ENCODE measurements around the gene ITGB5.

The ITGB5 gene

DNA sequence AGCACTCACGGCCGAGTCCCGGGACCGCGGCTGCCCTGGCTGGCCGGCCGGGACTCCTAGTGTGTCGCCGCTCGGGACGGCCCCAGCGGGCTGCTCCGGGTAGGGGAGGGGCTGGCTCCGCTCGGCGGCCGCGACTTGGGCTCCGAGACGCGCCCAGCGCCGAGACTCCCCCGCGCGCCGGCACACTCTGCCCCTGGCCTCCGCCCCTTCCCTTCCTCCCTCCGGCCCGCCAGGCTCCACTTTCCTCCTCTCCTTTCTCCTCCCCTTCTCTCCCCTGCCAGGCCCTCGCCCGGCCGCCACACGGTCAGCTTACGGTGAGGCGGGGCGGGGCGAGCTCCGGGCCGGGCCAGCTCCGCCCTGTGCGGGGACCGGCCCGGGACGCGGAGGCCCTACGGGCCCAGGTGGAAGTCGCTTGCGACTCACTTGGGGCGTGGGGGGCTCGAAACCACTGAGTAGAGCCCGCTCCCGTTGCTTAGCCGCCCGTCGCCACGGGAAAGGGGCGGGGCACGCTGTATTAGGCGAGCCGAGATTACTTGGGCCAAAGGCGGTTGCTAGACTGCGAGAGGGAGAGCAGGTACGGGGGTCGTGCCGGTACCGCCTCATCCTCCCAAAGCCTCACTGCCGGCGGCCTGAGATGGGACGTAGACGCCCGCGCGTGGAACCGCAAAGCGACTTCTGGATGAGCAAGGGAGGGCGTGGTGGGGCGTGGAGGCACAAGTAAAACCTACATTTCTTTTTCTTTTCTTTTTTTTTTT lies at the start of gene ITGB5:
ITGB5 (minus strand) TSS at position 189 of the 755 bp plus-strand sequence. CDS start 365 bp downstream, outside the sequence.
- Mint-ChIP-seq H3K4me3 (peak within 1 kb of the TSS; percentile 59), H3K27me3 (ENCODE audit: low read depth) (peaks cover 61% of the 10 kb centered on the region), H3K9me3 (no peaks in the 10 kb centered on the region), H3K27ac (no peak within 1 kb of the TSS), H3K4me1 (ENCODE audit: low read depth) (no peaks in the 10 kb centered on the region), H3K36me3 (ENCODE audit: low read depth) (no peaks in the 10 kb centered on the region)
- DNase-seq (ENCODE audit: low spot score) = peak; percentile 17

DNA sequence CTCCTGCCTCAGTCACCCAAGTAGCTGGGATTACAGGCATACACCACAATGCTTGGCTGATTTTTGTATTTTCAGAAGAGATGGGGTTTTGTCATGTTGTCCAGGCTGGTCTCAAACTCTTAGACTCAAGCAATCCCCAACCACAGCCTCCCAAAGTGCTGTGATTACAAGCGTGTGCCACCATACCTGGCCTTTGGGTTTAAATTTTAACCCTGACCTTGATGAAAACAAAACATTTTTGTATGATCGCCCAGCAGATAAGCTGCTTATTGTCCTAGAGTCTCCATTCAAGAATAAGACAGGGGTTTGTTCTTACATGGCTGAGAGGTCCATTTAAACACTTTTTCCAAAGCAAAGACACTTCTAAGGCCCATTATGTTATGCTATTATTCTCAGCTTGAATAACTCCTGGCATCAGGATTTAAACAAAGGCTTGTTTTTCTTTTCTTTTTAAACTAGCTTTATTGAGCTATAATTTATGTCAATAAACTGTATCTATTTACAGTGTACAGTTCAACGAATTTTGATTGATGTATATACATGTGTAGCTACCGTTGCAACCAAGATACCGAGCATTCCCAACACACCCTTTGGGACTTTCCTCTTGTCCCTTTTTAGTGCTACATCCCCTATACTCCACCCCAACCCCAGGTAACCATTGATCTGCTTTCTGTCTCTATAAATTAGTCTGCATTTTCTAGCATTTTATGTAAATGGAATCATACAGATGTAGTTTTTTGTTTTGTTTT lies 48.8 kb upstream of the ITGB5 start:
- Mint-ChIP-seq H3K27me3 (ENCODE audit: low read depth) (peaks cover 31% of the 10 kb centered on the region), H3K4me3 (no peak overlapping the region), H3K36me3 (ENCODE audit: low read depth) (no peaks in the 10 kb centered on the region), H3K27ac (no peak overlapping the region), H3K4me1 (ENCODE audit: low read depth) (no peaks in the 10 kb centered on the region), H3K9me3 (no peaks in the 10 kb centered on the region)
- no peak for DNase-seq (ENCODE audit: low spot score)

GRCh38 chr3:124935264-124935663 lies 48.1 kb upstream of the ITGB5 start:
- no peaks in the 10 kb centered on the region for H3K4me1 Mint-ChIP-seq (ENCODE audit: low read depth)
- no peak for DNase-seq (ENCODE audit: low spot score)
- H3K9me3 Mint-ChIP-seq = no peaks in the 10 kb centered on the region
- no peaks in the 10 kb centered on the region for H3K36me3 Mint-ChIP-seq (ENCODE audit: low read depth)
- no peak overlapping the region for H3K4me3 Mint-ChIP-seq
- H3K27ac Mint-ChIP-seq = no peak overlapping the region
- H3K27me3 Mint-ChIP-seq (ENCODE audit: low read depth) = peaks cover 36% of the 10 kb centered on the region

DNA sequence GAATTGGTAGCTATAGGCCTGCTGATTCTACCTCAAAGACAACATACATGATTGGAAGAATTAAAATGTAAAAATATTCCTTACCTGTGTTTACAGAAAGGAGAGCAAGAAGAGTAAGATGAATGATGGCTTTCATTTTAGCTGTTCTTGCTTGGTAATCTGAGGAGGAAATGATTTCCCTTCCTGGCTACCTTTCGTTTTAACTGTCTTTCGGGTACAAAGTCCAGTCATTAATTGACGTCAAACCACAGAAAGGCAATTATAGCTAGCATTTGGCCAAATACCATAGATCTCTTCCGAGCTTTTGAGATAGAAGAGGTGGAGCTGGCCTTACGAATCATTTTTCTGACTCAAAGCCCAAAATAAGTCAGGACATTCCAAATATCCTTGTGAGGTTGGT lies 47.4 kb upstream of the ITGB5 start, which contains the start of gene MUC13:
MUC13 (minus strand) TSS at position 175 of the 400 bp plus-strand sequence; CDS start at position 136, 39 bp downstream.
- Mint-ChIP-seq H3K27ac (no peak within 1 kb of the TSS), H3K4me1 (ENCODE audit: low read depth) (no peaks in the 10 kb centered on the region), H3K27me3 (ENCODE audit: low read depth) (peaks cover 37% of the 10 kb centered on the region), H3K4me3 (no peak within 1 kb of the TSS), H3K9me3 (no peaks in the 10 kb centered on the region), H3K36me3 (ENCODE audit: low read depth) (no peaks in the 10 kb centered on the region)
- no peak for DNase-seq (ENCODE audit: low spot score)

GRCh38 chr3:124928333-124929202 lies 41.4 kb upstream of the ITGB5 start:
- no peaks in the 10 kb centered on the region for H3K9me3 Mint-ChIP-seq
- peak; percentile 34 for DNase-seq (ENCODE audit: low spot score)
- H3K4me1 Mint-ChIP-seq (ENCODE audit: low read depth) = peaks cover 3% of the 10 kb centered on the region
- no peak overlapping the region for H3K27ac Mint-ChIP-seq
- no peaks in the 10 kb centered on the region for H3K36me3 Mint-ChIP-seq (ENCODE audit: low read depth)
- H3K4me3 Mint-ChIP-seq = no peak overlapping the region
- peaks cover 65% of the 10 kb centered on the region for H3K27me3 Mint-ChIP-seq (ENCODE audit: low read depth)

- Mint-ChIP-seq H3K9me3 (no peaks in the 10 kb centered on the region), H3K4me1 (ENCODE audit: low read depth) (peaks cover 3% of the 10 kb centered on the region), H3K4me3 (no peak overlapping the region), H3K27me3 (ENCODE audit: low read depth) (peaks cover 66% of the 10 kb centered on the region), H3K36me3 (ENCODE audit: low read depth) (no peaks in the 10 kb centered on the region), H3K27ac (no peak overlapping the region)
- DNase-seq (ENCODE audit: low spot score) = no peak
Observed at GRCh38 chr3:124927574-124928045, 40.4 kb upstream of the ITGB5 start.

DNA sequence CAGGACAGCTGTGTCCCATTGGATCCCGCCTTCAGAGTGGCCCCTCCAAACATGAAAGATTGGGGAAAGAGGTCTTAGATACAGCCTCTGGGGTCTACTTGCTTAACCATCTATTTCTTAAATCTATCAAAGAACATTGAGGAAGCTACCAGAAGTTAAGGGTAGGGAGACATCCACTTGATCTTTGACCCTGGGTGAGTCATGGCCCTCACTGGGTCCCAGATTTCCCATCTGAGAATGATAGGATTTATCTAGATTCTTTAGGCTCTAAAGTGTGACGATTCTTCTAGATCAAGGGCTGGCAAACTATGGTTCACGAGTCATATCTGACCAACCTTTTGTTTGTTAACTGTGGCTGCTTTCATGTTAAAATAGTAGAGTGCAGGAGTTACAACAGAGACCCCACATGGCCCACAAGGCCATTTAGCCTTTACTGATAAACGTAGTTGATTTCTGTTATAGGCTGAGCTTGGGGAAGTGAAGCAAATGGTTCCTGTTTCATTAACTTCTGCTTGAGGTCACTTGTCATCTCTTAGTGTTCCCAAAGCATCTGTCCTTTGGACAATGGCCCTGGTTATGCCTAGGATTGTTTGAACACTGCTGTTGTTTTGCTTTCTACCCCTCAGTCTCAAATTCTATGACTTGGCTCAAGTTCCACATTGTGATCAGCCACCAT lies 39.4 kb upstream of the ITGB5 start:
- no peaks in the 10 kb centered on the region for H3K9me3 Mint-ChIP-seq

DNA sequence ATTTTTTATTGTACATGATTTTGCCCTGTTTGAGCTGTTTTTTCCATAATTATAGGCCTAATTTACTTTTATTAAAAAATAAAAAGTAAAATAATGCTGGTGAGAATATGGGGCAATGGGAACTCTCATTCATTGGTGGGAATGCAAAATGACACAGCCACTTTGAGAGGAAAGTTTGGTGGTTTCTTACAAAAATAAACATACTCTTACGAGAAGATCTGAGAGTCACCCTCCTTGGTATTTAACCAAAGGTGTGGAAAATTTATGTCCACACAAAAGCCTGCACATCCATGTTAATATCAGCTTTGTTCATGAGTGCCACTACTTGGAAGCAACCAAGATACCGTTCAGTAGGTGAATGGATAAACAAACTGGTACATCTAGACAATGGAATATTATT lies 37.6 kb upstream of the ITGB5 start:
- Mint-ChIP-seq H3K27ac (no peak overlapping the region), H3K36me3 (ENCODE audit: low read depth) (no peaks in the 10 kb centered on the region), H3K27me3 (ENCODE audit: low read depth) (peaks cover 58% of the 10 kb centered on the region), H3K9me3 (no peaks in the 10 kb centered on the region), H3K4me3 (no peak overlapping the region), H3K4me1 (ENCODE audit: low read depth) (peaks cover 3% of the 10 kb centered on the region)
- no peak for DNase-seq (ENCODE audit: low spot score)

More for the DNA sequence above, 39.4 kb upstream of the ITGB5 start:
- no peak for DNase-seq (ENCODE audit: low spot score)
- no peak overlapping the region for H3K4me3 Mint-ChIP-seq
- no peak overlapping the region for H3K27ac Mint-ChIP-seq
- H3K4me1 Mint-ChIP-seq (ENCODE audit: low read depth) = peaks cover 3% of the 10 kb centered on the region
- no peaks in the 10 kb centered on the region for H3K36me3 Mint-ChIP-seq (ENCODE audit: low read depth)
- peaks cover 66% of the 10 kb centered on the region for H3K27me3 Mint-ChIP-seq (ENCODE audit: low read depth)

- Mint-ChIP-seq H3K36me3 (ENCODE audit: low read depth) (no peaks in the 10 kb centered on the region), H3K27me3 (ENCODE audit: low read depth) (peaks cover 52% of the 10 kb centered on the region), H3K4me1 (ENCODE audit: low read depth) (peaks cover 3% of the 10 kb centered on the region), H3K27ac (no peak overlapping the region), H3K4me3 (no peak overlapping the region), H3K9me3 (no peaks in the 10 kb centered on the region)
- no peak for DNase-seq (ENCODE audit: low spot score)
Observed at GRCh38 chr3:124923833-124924232, 36.7 kb upstream of the ITGB5 start.

- no peaks in the 10 kb centered on the region for H3K4me1 Mint-ChIP-seq (ENCODE audit: low read depth)
- H3K36me3 Mint-ChIP-seq (ENCODE audit: low read depth) = no peaks in the 10 kb centered on the region
- peaks cover 32% of the 10 kb centered on the region for H3K27me3 Mint-ChIP-seq (ENCODE audit: low read depth)
- no peak overlapping the region for H3K27ac Mint-ChIP-seq
- no peak for DNase-seq (ENCODE audit: low spot score)
- no peak overlapping the region for H3K4me3 Mint-ChIP-seq
- H3K9me3 Mint-ChIP-seq = no peaks in the 10 kb centered on the region
Observed at GRCh38 chr3:124920718-124921117, 33.6 kb upstream of the ITGB5 start.

GRCh38 chr3:124919756-124920155 lies 32.6 kb upstream of the ITGB5 start:
- no peak overlapping the region for H3K4me3 Mint-ChIP-seq
- no peak for DNase-seq (ENCODE audit: low spot score)
- H3K9me3 Mint-ChIP-seq = no peaks in the 10 kb centered on the region
- no peaks in the 10 kb centered on the region for H3K4me1 Mint-ChIP-seq (ENCODE audit: low read depth)
- no peak overlapping the region for H3K27ac Mint-ChIP-seq
- H3K27me3 Mint-ChIP-seq (ENCODE audit: low read depth) = peaks cover 28% of the 10 kb centered on the region
- no peaks in the 10 kb centered on the region for H3K36me3 Mint-ChIP-seq (ENCODE audit: low read depth)

DNA sequence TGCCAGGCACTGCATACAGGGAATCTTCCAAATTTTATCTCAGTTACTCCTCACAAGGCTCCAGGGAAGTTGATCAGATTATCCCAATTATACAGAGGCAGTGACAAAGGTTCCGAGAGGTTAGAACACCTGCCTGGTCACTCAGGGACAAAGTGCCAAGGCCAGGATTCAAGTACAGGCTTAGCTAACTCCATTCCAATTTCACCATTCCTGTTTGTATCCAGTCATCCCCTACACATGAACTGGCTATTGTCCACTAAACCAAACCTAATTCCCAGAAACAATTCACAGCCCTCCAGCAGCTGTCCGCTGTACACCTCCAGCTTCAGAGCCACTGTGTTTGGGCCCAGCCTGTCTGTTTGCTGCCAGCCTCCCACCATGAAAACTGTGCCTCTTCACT lies 31.4 kb upstream of the ITGB5 start:
- no peaks in the 10 kb centered on the region for H3K36me3 Mint-ChIP-seq (ENCODE audit: low read depth)
- H3K4me1 Mint-ChIP-seq (ENCODE audit: low read depth) = no peaks in the 10 kb centered on the region
- H3K4me3 Mint-ChIP-seq = no peak overlapping the region
- no peak for DNase-seq (ENCODE audit: low spot score)
- H3K9me3 Mint-ChIP-seq = no peaks in the 10 kb centered on the region
- H3K27me3 Mint-ChIP-seq (ENCODE audit: low read depth) = peaks cover 18% of the 10 kb centered on the region
- no peak overlapping the region for H3K27ac Mint-ChIP-seq

GRCh38 chr3:124916837-124917409 lies 29.8 kb upstream of the ITGB5 start:
- no peak overlapping the region for H3K27ac Mint-ChIP-seq
- no peak for DNase-seq (ENCODE audit: low spot score)
- H3K9me3 Mint-ChIP-seq = no peaks in the 10 kb centered on the region
- H3K4me1 Mint-ChIP-seq (ENCODE audit: low read depth) = no peaks in the 10 kb centered on the region
- H3K27me3 Mint-ChIP-seq (ENCODE audit: low read depth) = peaks cover 10% of the 10 kb centered on the region
- H3K36me3 Mint-ChIP-seq (ENCODE audit: low read depth) = no peaks in the 10 kb centered on the region
- no peak overlapping the region for H3K4me3 Mint-ChIP-seq
